ENCODE measurements around the gene GALC.

DNA sequence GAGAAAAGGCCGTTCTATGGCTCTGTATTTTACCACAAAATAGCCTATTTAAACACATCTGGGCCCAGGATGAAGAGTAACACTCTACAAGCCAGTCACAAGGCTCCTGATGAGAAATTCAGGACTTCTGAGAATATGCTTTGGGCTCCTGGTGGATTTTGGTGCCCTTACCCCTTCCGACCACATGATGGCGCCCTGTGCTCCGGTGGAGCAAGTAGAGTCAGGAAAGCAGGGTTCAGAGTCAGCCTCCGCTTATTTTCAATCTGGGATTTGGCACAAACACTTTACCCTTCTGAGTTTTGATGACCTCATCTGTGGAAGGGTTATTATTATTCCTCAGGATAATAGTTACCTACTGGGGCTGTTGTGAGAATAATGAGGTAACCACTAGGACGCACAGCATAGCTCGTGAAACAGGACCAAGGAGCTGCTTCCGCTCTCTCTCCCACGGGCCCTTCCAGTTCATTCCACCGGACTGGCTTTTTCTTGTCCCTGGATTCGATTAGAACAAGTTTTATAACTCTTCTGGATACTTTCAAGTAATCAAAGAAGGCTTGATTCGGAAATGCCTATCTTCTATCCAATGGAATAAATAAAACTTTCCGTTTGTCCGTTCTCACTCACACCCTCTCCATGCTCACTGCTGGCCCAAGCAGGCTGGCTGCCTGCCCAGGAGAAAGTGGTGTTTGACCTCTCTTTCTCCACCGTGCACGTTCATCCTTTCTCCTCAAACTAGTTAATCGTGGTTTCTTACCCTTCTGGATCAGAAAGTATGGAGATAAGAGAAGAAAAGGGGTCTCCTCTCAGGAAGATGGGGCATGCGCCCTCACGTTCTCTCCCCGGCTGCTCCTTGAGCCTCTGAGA lies 104.6 kb downstream of the GALC start:
- TF ChIP-seq POLR2A (IDR thresholded peaks at IDR 0.05; ENCODE audit: low read depth, low read length) (no peak), POLR2AphosphoS5 (IDR thresholded peaks at IDR 0.05; ENCODE audit: low read depth, low read length) (no peak), TAF1 (IDR thresholded peaks at IDR 0.05; ENCODE audit: low read depth, low read length) (no peak)
